GM10248 (cell line): Measurements from ENCODE around the gene FBXL17.

Experiments used
- CTCF ChIA-PET: fragments of 300-600 bp; sonication (Branson Sonifier 250); formaldehyde crosslinking; extraction: SDS; loops from one replicate; lab custom pipeline; 2021; ENCODE audit warnings: antibody characterized with exemption; lab: Yijun Ruan, JAX
- POLR2A ChIA-PET: fragments of 350-650 bp; sonication (Branson Sonifier 250); formaldehyde crosslinking; extraction: SDS; loops from one replicate; lab custom pipeline; 2020; ENCODE audit warnings: antibody characterized with exemption; lab: Yijun Ruan, JAX
- DNase-seq: peaks from one replicate; pipeline ENCODE4 v3.0.0; 2012; ENCODE audit errors: extremely low spot score
- TF ChIP-seq, protein P1 (sequence below): IDR thresholded peaks from 2 replicates; pipeline ENCODE4 v1.5.1; 2012; ENCODE audit warnings: mild to moderate bottlenecking, low read depth; ENCODE audit errors: extremely low read depth, missing control alignments, control extremely low read depth

The FBXL17 gene

DNA sequence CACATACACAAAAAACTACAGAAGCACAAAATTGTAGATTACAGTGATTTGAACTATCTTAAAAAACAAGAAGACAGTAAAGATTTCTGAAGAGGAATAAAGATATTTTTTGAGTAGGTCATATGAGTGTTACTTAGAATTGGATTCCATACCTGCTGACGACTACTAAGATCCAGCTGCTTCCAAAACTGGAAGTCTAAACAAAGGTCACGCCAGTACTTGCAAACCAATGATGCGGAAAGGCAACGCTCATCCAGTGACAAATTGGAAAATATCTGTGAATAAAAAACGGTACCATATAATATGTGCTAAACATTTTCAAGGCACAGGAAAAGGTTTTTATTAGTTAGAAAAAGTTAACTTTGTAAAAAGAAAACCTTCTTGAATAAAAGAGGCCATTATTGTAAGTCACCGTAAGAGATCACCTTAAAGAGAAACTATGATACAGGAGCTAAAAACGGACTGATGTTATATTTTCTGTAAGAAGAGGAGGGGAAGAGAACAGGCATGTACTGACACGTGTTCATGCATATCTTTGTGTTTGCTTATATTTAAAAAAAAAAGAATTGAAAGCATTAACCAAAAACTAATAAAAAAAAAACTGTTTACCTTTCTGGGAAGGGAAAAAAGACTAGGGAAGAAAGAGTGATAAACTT lies 14.1 kb downstream of the FBXL17 start:
- CTCF ChIA-PET, result no interaction called here
- no peak for DNase-seq

DNA sequence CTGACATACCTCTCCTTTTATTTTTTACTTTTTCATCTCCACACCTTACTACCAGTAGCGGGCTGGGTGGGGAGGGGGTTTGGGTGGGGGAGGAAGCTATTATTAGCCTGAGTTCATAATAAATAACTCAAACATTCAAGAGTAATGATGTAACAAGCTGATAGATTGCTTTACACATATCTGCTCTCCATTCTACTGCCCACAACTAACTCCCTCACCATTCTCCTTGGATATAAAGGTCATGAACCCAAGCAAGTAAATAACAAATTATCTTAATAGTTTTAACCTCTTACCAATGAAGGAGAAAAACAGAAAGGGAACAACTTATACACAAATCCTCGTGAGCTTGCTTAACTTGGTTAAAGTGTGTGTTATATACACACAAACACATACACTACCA lies 15.4 kb downstream of the FBXL17 start:
- POLR2A ChIA-PET, result no interaction called here
- CTCF ChIA-PET, result interaction anchor here (1.1 kb wide), 1 partner anchor 106 kb away, joined by 4 read pairs; no protein-coding TSS in a partner anchor
- no peak for DNase-seq
- TF ChIP-seq, protein P1, sequence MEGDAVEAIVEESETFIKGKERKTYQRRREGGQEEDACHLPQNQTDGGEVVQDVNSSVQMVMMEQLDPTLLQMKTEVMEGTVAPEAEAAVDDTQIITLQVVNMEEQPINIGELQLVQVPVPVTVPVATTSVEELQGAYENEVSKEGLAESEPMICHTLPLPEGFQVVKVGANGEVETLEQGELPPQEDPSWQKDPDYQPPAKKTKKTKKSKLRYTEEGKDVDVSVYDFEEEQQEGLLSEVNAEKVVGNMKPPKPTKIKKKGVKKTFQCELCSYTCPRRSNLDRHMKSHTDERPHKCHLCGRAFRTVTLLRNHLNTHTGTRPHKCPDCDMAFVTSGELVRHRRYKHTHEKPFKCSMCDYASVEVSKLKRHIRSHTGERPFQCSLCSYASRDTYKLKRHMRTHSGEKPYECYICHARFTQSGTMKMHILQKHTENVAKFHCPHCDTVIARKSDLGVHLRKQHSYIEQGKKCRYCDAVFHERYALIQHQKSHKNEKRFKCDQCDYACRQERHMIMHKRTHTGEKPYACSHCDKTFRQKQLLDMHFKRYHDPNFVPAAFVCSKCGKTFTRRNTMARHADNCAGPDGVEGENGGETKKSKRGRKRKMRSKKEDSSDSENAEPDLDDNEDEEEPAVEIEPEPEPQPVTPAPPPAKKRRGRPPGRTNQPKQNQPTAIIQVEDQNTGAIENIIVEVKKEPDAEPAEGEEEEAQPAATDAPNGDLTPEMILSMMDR, result no peak

More for the DNA sequence above, 14.1 kb downstream of the FBXL17 start:
- POLR2A ChIA-PET, result no interaction called here
- TF ChIP-seq, protein P1, result no peak

DNA sequence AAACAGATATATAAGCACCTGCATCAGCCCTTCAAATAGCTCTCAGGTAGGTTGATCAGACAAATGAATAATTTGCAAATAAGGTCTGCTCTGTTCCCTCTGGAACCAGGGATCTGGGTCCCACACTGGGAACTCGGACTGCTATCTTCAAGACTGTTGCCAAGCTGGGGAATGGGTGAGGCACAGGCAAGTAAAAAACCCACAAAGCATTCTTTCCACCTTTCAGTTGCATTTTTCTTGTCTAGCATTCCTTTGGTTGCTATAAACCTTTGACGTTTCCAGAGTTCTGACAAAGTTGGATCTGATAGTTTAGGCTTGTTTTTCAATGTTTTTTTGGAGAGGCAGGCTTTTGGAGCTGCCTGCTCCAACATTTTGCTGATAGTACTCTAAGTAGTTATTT lies 20.1 kb downstream of the FBXL17 start:
- ChIA-PET CTCF (interaction anchor here (1.5 kb wide), 1 partner anchor 15 kb away, joined by 6 read pairs; no protein-coding TSS in a partner anchor), POLR2A (no interaction called here)
- DNase-seq, result no peak
- TF ChIP-seq, protein P1, result no peak

DNA sequence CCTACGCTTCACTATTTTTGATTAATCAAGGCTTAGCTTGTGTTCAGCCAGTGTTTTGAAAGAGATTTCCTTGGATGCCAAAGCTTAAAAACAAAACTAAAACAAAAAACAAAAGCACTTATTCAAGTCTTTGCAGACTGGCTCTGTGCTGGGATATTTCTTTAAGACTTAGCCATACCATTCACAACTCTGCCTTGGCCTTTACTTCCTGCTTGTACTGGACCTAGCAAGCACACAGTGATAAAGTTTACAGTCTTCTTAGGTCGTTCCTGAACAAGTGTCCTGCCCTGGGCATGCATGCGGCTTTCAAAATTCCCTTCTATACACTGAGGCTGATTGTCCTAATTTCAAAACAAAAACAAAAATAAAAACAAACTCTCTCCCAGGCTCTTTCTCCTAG lies 20.7 kb downstream of the FBXL17 start:
- TF ChIP-seq, protein P1, result no peak
- POLR2A ChIA-PET, result no interaction called here
- CTCF ChIA-PET, result interaction anchor here (1.2 to 1.5 kb wide), 2 partner anchors 15 kb away, joined by 4 to 6 read pairs; no protein-coding TSS in a partner anchor
- DNase-seq, result no peak

DNA sequence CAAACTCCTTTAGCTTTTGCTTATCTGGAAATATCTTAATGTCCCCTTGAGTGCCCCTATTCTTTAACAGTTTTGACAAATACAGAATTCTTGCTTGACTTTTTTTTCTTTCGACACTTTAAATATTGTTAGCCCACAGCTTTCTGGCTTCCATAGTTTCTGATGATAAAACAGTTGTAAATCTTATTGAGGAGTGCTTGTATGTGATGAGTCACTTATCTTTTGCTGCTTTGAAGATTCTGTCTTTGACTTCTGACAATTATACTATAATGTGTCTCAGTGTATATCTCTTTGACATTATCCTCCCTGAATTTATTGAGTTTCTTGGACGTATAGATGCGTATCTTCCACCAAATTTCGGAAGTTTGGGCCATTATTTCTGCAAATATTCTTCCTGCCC lies 21.6 kb downstream of the FBXL17 start:
- ChIA-PET POLR2A (no interaction called here), CTCF (interaction anchor here (1.2 kb wide), 1 partner anchor 14 kb away, joined by 4 read pairs; no protein-coding TSS in a partner anchor)
- DNase-seq, result no peak
- TF ChIP-seq, protein P1, result no peak

DNA sequence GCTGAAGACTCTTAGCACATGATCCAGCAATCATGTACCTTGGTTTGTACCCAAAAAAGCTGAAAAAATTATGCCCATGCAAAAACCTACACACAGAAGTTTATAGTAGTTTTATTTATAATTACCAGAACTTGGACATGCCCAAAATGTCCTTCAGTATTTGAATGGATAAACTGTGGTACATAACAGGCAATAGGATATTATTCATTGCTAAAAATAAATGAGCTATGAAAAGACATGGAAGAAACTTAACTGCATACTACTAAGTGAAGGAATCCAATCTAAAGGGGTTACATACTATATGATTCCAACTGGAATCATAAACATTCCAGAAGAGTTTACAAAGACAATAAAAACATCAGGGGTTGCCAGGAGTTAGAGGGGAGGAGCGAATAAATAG lies 25.6 kb downstream of the FBXL17 start:
- ChIA-PET CTCF (interaction anchor here (1.2 to 1.6 kb wide), 3 partner anchors 9 to 96 kb away, joined by 3 to 4 read pairs (median 3); no protein-coding TSS in a partner anchor), POLR2A (no interaction called here)
- no peak for DNase-seq
- TF ChIP-seq, protein P1, result no peak
